Muscle of back (tissue), 11 donors: ENCODE results near the gene DSG2. TPM values are rescaled to one million over a fixed set of nuclear protein-coding genes. Genes with fewer than 3 reads are reported as not detected.

Source experiments
- DNase-seq, 3 donors: peaks; one replicate each; pipeline versions ENCODE4 v3.0.0 to v3.0.0-alpha.2; 2013
- polyA plus RNA-seq, 10 donors: library from polyadenylated mRNA; unstranded; fragments of 120-200 nt; gene quantifications; one replicate each; pipeline ENCODE4 v1.2.1, GENCODE V29; 2013; ENCODE audit not compliant: insufficient read length in 10 of 10

Gene DSG2
- polyA plus RNA-seq, 10 donors: 4.0 to 19.8 (median 5.5) TPM

GRCh38 chr18:31586616-31587015, 88.6 kb downstream of the DSG2 start:
- DNase-seq: no peak

- no peak for DNase-seq
Measured at GRCh38 chr18:31587529-31587928, 89.6 kb downstream of the DSG2 start.

GRCh38 chr18:31590570-31590969, 92.6 kb downstream of the DSG2 start:
- no peak for DNase-seq

DNA sequence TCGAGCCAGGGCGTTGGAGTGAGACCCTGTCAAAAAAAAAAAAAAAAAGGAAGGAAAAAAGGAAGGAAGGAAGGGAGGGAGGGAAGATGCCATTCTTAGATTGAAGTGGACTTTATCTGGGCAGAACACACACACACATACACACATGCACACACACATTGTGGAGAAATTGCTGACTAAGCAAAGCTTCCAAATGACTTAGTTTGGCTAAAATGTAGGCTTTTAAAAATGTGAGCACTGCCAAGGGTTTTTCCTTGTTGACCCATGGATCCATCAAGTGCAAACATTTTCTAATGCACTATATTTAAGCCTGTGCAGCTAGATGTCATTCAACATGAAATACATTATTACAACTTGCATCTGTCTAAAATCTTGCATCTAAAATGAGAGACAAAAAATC, 93.1 kb downstream of the DSG2 start:
- no peak for DNase-seq

DNA sequence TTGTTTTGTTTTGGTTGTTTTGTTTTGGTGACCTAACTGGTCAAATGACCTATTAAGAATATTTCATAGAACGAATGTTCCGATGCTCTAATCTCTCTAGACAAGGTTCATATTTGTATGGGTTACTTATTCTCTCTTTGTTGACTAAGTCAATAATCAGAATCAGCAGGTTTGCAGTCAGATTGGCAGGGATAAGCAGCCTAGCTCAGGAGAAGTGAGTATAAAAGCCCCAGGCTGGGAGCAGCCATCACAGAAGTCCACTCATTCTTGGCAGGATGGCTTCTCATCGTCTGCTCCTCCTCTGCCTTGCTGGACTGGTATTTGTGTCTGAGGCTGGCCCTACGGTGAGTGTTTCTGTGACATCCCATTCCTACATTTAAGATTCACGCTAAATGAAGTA, 93.7 kb downstream of the DSG2 start, which contains the start of gene TTR:
TTR (plus strand) TSS at position 250 of the 400 bp plus-strand sequence; CDS start at position 276, 26 bp downstream.
- DNase-seq: no peak

DNA sequence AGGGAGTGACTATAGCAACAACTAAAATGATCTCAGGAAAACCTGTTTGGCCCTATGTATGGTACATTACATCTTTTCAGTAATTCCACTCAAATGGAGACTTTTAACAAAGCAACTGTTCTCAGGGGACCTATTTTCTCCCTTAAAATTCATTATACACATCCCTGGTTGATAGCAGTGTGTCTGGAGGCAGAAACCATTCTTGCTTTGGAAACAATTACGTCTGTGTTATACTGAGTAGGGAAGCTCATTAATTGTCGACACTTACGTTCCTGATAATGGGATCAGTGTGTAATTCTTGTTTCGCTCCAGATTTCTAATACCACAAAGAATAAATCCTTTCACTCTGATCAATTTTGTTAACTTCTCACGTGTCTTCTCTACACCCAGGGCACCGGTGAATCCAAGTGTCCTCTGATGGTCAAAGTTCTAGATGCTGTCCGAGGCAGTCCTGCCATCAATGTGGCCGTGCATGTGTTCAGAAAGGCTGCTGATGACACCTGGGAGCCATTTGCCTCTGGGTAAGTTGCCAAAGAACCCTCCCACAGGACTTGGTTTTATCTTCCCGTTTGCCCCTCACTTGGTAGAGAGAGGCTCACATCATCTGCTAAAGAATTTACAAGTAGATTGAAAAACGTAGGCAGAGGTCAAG, 94.7 kb downstream of the DSG2 start:
- no peak for DNase-seq

GRCh38 chr18:31595121-31595771, 97.3 kb downstream of the DSG2 start:
- no peak for DNase-seq

DNA sequence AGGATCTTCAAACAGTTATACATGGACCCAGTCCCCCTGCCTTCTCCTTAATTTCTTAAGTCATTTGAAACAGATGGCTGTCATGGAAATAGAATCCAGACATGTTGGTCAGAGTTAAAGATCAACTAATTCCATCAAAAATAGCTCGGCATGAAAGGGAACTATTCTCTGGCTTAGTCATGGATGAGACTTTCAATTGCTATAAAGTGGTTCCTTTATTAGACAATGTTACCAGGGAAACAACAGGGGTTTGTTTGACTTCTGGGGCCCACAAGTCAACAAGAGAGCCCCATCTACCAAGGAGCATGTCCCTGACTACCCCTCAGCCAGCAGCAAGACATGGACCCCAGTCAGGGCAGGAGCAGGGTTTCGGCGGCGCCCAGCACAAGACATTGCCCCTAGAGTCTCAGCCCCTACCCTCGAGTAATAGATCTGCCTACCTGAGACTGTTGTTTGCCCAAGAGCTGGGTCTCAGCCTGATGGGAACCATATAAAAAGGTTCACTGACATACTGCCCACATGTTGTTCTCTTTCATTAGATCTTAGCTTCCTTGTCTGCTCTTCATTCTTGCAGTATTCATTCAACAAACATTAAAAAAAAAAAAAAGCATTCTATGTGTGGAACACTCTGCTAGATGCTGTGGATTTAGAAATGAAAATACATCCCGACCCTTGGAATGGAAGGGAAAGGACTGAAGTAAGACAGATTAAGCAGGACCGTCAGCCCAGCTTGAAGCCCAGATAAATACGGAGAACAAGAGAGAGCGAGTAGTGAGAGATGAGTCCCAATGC, 98.3 kb downstream of the DSG2 start:
- peak in 1 of 3 donors; percentile 29 for DNase-seq

- DNase-seq: no peak
Measured at GRCh38 chr18:31598021-31598805, 100.2 kb downstream of the DSG2 start.

Other genes with a start within 250 kb of the DSG2 start
- 10 to 100 TPM in 2 of 10 donors, under 1 TPM in 2, not detected in 6; 0.09 to 28.0 (median 9.3) TPM for gene DSG1, start 180.0 kb upstream of the DSG2 start, polyA plus RNA-seq
- gene DSG4, start 121.4 kb upstream of the DSG2 start, polyA plus RNA-seq: not detected
- gene DSG3, start 50.4 kb upstream of the DSG2 start, polyA plus RNA-seq: 1 to 10 TPM in 2 of 10 donors, under 1 TPM in 2, not detected in 6; 0.03 to 6.9 (median 3.4) TPM
- 1 to 10 TPM in 1 of 10 donors, under 1 TPM in 2, not detected in 7; 0.67 to 1.8 (median 0.74) TPM for gene TTR, start 93.7 kb downstream of the DSG2 start, polyA plus RNA-seq
- gene B4GALT6, start 186.4 kb downstream of the DSG2 start, polyA plus RNA-seq: 10 to 100 TPM; 10.1 to 15.2 (median 12.3) TPM